Naive thymus-derived CD8-positive, alpha-beta T cell (primary cell): Measurements from ENCODE around the gene ABHD5. TPM values are rescaled to one million over a fixed set of nuclear protein-coding genes. Genes with fewer than 3 reads are reported as not detected.

Source experiments
- ATAC-seq, 2 donors: fragments of 150-1000 bp; cut with Tn5 transposase in 1 of 2; sonication (Bioruptor Pico), chemical (Tn5 transposase) in 1 of 2; 1 replicate in 1 of 2; 2 replicates in 1 of 2; pipeline ENCODE4 v1.10.0; 2021; ENCODE audit warnings: mild to moderate bottlenecking in 2 of 2, moderate library complexity in 2 of 2
- POLR2A ChIA-PET: fragments of 350-600 bp; sonication (Branson Sonifier 250); formaldehyde crosslinking; loops from one replicate; lab custom pipeline; 2021; ENCODE audit warnings: antibody characterized with exemption; lab: Charles Lee
- DNase-seq, 10 donors: peaks; one replicate each; pipeline versions ENCODE4 v3.0.0 to v3.0.0-alpha.2; 2020 to 2022
- H3K27ac Mint-ChIP-seq, 10 donors: one replicate each; pipeline ENCODE4 v1.8.0; 2020 to 2022; ENCODE audit warnings: mild to moderate bottlenecking in 10 of 10, mixed read lengths in 10 of 10, moderate library complexity in 4 of 10, inconsistent platforms in 1 of 10
- H3K27me3 Mint-ChIP-seq, 5 donors: one replicate each; pipeline ENCODE4 v1.8.0; 2021 to 2022; ENCODE audit warnings: mixed read lengths in 5 of 5
- H3K36me3 Mint-ChIP-seq, 3 donors: one replicate each; pipeline ENCODE4 v1.8.0; 2020 to 2022; ENCODE audit warnings: mixed read lengths in 3 of 3, mild to moderate bottlenecking in 2 of 3, inconsistent platforms in 1 of 3
- H3K4me1 Mint-ChIP-seq, 4 donors: one replicate each; pipeline ENCODE4 v1.8.0; 2021 to 2022; ENCODE audit warnings: mixed read lengths in 4 of 4
- H3K4me3 Mint-ChIP-seq, 10 donors: one replicate each; pipeline ENCODE4 v1.8.0; 2020 to 2022; ENCODE audit warnings: mild to moderate bottlenecking in 10 of 10, mixed read lengths in 10 of 10, moderate library complexity in 6 of 10, inconsistent platforms in 1 of 10
- H3K9me3 Mint-ChIP-seq, 9 donors: one replicate each; pipeline ENCODE4 v1.8.0; 2020 to 2022; ENCODE audit warnings: mixed read lengths in 9 of 9, mild to moderate bottlenecking in 3 of 9, inconsistent platforms in 1 of 9, moderate library complexity in 1 of 9
- polyA plus RNA-seq, 3 donors: library from polyadenylated mRNA; unstranded; fragments of 300-500 nt; fragmentation: Illumina TruSeq; gene quantifications; one replicate each; pipeline ENCODE4 v1.2.3, GENCODE V29; 2021
- total RNA-seq, 8 experiments: library from RNA in 2 of 8; stranded (reverse) in 2 of 8; gene quantifications; one replicate each; pipeline ENCODE4 v1.2.3 and lab custom pipeline; 2021 to 2026

Gene ABHD5
- total and polyA plus RNA-seq, 5 experiments from 2014 or later, result 1.7 to 6.9 (median 4.0) TPM

DNA sequence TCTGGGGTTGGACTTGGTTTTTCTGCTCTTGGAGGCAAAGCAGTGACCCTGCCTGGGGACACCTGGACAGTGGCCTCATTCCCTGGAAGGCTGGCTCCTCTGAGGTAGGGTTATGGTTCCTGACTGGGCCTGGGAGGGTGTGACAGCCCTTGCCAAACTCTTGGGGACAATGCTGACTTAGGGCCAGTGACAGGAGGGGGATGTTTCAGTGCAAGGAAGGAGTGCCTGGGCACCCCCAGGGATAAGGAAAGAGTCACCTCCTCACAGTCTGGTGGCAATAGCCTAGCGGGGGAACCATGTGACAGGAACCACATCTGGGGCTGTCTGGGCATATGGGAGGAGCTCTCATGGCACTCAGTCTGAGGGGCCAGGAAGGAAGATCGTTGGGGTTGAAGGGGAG, 91.8 kb downstream of the ABHD5 start:
- no peak overlapping the region for H3K27ac Mint-ChIP-seq
- H3K4me3 Mint-ChIP-seq, result no peak overlapping the region
- peaks cover 0 to 10% (median 0%) of the 10 kb centered on the region in 5 donors for H3K27me3 Mint-ChIP-seq
- peaks cover 0 to 3% (median 0%) of the 10 kb centered on the region in 9 donors for H3K9me3 Mint-ChIP-seq
- H3K36me3 Mint-ChIP-seq, result no peaks in the 10 kb centered on the region
- peaks cover 0 to 2% (median 0%) of the 10 kb centered on the region in 4 donors for H3K4me1 Mint-ChIP-seq
- ATAC-seq (no peak), DNase-seq (no peak)
- POLR2A ChIA-PET, result no interaction called here

Other genes with a start within 250 kb of the ABHD5 start
- 10 to 100 TPM; 11.5 to 12.4 TPM for gene ANO10, start 68.9 kb upstream of the ABHD5 start, total RNA-seq
- gene ANO10, start 68.9 kb upstream of the ABHD5 start, polyA plus RNA-seq, result 10 to 100 TPM in 1 of 3 donors, 1 to 10 TPM in 2; 6.9 to 10.4 (median 7.8) TPM